ENCODE data around the gene ZNF518A. TPM values are rescaled to one million over a fixed set of nuclear protein-coding genes. Genes with fewer than 3 reads are reported as not detected.

Gene ZNF518A
- total RNA-seq, 1 experiment from 2014 or later = 36.7 TPM

DNA sequence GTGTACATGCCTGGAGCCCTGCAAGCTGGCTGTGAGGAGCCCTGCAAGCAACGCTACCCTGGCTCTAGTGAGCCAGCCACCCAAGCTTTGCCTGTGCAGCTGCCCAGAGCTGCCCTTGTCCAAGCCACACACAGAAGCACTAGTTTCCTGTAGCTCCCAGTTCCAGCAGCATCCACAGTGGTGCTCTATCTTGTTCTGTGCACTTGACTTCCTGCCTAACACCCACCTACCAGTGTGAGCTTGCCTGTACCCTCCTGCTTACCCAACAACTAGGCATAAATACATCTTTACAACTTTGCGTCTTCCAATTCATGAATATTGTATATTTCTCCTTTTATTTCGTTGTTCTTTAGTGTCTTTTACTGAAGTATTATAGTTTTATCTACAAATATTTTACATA is 32.2 kb upstream of the ZNF518A start:
- Histone ChIP-seq H3K36me3 (ENCODE audit: control insufficient read depth in 1 of 2, insufficient read depth in 2 of 2, low read length in 2 of 2) (no peaks in the 10 kb centered on the region), H3K4me3 (replicated peaks in 1 of 2; ENCODE audit: low read depth in 1 of 2, low read length in 2 of 2) (no peak overlapping the region), H3K9me3 (ENCODE audit: control insufficient read depth in 1 of 2, insufficient read depth in 1 of 2, low read depth in 1 of 2, low read length in 2 of 2) (no peaks in the 10 kb centered on the region), H3K4me2 (ENCODE audit: low read length) (no peak overlapping the region), H3K79me2 (ENCODE audit: insufficient read depth, low read length) (no peaks in the 10 kb centered on the region), H3K9ac (ENCODE audit: low read length) (no peak overlapping the region), H3K9me2 (ENCODE audit: insufficient read depth) (no peaks in the 10 kb centered on the region), H4K20me1 (ENCODE audit: insufficient read depth) (no peaks in the 10 kb centered on the region), H3K27ac (ENCODE audit: low read depth, low read length) (no peak overlapping the region), H3K27me3 (ENCODE audit: insufficient read depth, low read length) (no peaks in the 10 kb centered on the region), H2AFZ (ENCODE audit: low read depth, low read length, poor library complexity, severe bottlenecking) (no peak overlapping the region), H3K4me1 (ENCODE audit: control insufficient read depth in 1 of 2, insufficient read depth in 2 of 2, low read length in 2 of 2) (no peaks in the 10 kb centered on the region)
- ATAC-seq = no peak
- TF ChIP-seq, protein P1, sequence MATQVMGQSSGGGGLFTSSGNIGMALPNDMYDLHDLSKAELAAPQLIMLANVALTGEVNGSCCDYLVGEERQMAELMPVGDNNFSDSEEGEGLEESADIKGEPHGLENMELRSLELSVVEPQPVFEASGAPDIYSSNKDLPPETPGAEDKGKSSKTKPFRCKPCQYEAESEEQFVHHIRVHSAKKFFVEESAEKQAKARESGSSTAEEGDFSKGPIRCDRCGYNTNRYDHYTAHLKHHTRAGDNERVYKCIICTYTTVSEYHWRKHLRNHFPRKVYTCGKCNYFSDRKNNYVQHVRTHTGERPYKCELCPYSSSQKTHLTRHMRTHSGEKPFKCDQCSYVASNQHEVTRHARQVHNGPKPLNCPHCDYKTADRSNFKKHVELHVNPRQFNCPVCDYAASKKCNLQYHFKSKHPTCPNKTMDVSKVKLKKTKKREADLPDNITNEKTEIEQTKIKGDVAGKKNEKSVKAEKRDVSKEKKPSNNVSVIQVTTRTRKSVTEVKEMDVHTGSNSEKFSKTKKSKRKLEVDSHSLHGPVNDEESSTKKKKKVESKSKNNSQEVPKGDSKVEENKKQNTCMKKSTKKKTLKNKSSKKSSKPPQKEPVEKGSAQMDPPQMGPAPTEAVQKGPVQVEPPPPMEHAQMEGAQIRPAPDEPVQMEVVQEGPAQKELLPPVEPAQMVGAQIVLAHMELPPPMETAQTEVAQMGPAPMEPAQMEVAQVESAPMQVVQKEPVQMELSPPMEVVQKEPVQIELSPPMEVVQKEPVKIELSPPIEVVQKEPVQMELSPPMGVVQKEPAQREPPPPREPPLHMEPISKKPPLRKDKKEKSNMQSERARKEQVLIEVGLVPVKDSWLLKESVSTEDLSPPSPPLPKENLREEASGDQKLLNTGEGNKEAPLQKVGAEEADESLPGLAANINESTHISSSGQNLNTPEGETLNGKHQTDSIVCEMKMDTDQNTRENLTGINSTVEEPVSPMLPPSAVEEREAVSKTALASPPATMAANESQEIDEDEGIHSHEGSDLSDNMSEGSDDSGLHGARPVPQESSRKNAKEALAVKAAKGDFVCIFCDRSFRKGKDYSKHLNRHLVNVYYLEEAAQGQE (IDR thresholded peaks at IDR 0.05; ENCODE audit: low read depth) = no peak
- TF ChIP-seq, protein P2, sequence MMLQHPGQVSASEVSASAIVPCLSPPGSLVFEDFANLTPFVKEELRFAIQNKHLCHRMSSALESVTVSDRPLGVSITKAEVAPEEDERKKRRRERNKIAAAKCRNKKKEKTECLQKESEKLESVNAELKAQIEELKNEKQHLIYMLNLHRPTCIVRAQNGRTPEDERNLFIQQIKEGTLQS (IDR thresholded peaks at IDR 0.05) = no peak
- TF ChIP-seq CEBPB (IDR thresholded peaks at IDR 0.05; ENCODE audit: low read depth) (no peak), SRF (IDR thresholded peaks at IDR 0.05; ENCODE audit: low read depth) (no peak)
- ChIA-PET POLR2A (interaction anchor here (1.0 kb wide), 1 partner anchor 20 kb away, joined by 3 read pairs; no protein-coding TSS in a partner anchor), CTCF (interaction anchor here (0.5 kb wide), 1 partner anchor 83 kb away, joined by 3 read pairs; no protein-coding TSS in a partner anchor), RAD21 (ENCODE audit: low non-redundant PET in 1 of 2, low total read pairs in 2 of 2, uncharacterized antibody in 2 of 2, unreplicated experiment in 2 of 2) (no interaction called here)
- no peak for DNase-seq (ENCODE audit: low read depth, low spot score)
- no TSS peak for BruUV-seq (replicated peaks)
- intact Hi-C loops (cut with micrococcal nuclease) = no loop called here

DNA sequence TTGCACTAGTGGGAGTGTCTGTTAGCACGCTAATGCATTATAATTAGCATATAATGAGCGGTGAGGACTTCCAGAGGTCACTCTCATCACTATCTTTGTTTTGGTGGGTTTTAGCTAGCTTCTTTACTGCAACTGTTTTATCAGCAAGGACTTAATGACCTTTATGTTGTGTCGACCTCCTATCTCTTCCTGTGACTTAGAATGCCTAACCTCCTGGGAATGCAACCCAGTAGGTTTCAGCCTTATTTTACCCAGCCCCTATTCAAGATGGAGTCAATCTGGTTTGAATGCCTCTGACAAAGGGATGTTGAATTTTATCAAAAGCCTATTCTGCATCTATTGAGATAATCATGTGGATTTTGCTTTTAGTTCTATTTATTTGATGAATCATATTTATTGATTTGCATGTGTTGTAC is 22.5 kb upstream of the ZNF518A start:
- intact Hi-C loops (cut with micrococcal nuclease) = no loop called here
- H3K9me2 ChIP-seq (ENCODE audit: insufficient read depth) = no peaks in the 10 kb centered on the region
- TF ChIP-seq SRF (IDR thresholded peaks at IDR 0.05; ENCODE audit: low read depth) = no peak
- no peak for TF ChIP-seq EZH2 (IDR thresholded peaks at IDR 0.05)
- TF ChIP-seq EGR1 (IDR thresholded peaks at IDR 0.05; ENCODE audit: low read depth) = no peak
- no peak for TF ChIP-seq CEBPB (IDR thresholded peaks at IDR 0.05; ENCODE audit: low read depth)
- TF ChIP-seq, protein P3, sequence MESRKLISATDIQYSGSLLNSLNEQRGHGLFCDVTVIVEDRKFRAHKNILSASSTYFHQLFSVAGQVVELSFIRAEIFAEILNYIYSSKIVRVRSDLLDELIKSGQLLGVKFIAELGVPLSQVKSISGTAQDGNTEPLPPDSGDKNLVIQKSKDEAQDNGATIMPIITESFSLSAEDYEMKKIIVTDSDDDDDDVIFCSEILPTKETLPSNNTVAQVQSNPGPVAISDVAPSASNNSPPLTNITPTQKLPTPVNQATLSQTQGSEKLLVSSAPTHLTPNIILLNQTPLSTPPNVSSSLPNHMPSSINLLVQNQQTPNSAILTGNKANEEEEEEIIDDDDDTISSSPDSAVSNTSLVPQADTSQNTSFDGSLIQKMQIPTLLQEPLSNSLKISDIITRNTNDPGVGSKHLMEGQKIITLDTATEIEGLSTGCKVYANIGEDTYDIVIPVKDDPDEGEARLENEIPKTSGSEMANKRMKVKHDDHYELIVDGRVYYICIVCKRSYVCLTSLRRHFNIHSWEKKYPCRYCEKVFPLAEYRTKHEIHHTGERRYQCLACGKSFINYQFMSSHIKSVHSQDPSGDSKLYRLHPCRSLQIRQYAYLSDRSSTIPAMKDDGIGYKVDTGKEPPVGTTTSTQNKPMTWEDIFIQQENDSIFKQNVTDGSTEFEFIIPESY (IDR thresholded peaks at IDR 0.05; ENCODE audit: extremely low read depth, insufficient replicate concordance, low read length) = no peak
- TF ChIP-seq, protein P4, sequence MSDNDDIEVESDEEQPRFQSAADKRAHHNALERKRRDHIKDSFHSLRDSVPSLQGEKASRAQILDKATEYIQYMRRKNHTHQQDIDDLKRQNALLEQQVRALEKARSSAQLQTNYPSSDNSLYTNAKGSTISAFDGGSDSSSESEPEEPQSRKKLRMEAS (IDR thresholded peaks at IDR 0.05) = no peak
- TF ChIP-seq ZFX (IDR thresholded peaks at IDR 0.05) = no peak
- no peak for TF ChIP-seq POLR2A (IDR thresholded peaks at IDR 0.05; ENCODE audit: borderline replicate concordance, extremely low read depth, insufficient read depth, insufficient read length)
- TF ChIP-seq SIN3A (IDR thresholded peaks at IDR 0.05; ENCODE audit: low read depth) = no peak
- no peak for TF ChIP-seq TCF7L2 (IDR thresholded peaks at IDR 0.05; ENCODE audit: borderline replicate concordance, extremely low read depth, insufficient read depth, insufficient read length)

More for the DNA sequence above, 22.5 kb upstream of the ZNF518A start:
- CTCF ChIA-PET = no interaction called here
- no TSS peak for BruUV-seq (replicated peaks)
- Histone ChIP-seq H3K4me1 (ENCODE audit: control insufficient read depth in 1 of 2, insufficient read depth in 2 of 2, low read length in 2 of 2) (no peaks in the 10 kb centered on the region), H3K9me3 (ENCODE audit: control insufficient read depth in 1 of 2, insufficient read depth in 1 of 2, low read depth in 1 of 2, low read length in 2 of 2) (no peaks in the 10 kb centered on the region), H4K20me1 (ENCODE audit: insufficient read depth) (no peaks in the 10 kb centered on the region), H2AFZ (ENCODE audit: low read depth, low read length, poor library complexity, severe bottlenecking) (no peak overlapping the region), H3K9ac (ENCODE audit: low read length) (no peak overlapping the region), H3K27me3 (ENCODE audit: insufficient read depth, low read length) (0 out of 2 replicates have a peak, but pooled peaks cover 4% of the 10 kb centered on the region), H3K27ac (ENCODE audit: low read depth, low read length) (no peak overlapping the region), H3K79me2 (ENCODE audit: insufficient read depth, low read length) (no peaks in the 10 kb centered on the region), H3K4me2 (ENCODE audit: low read length) (no peak overlapping the region), H3K4me3 (replicated peaks in 1 of 2; ENCODE audit: low read depth in 1 of 2, low read length in 2 of 2) (no peak overlapping the region), H3K36me3 (ENCODE audit: control insufficient read depth in 1 of 2, insufficient read depth in 2 of 2, low read length in 2 of 2) (no peaks in the 10 kb centered on the region)
- ATAC-seq (no peak), DNase-seq (ENCODE audit: low read depth, low spot score) (no peak)
- RAD21 ChIA-PET (ENCODE audit: low non-redundant PET in 1 of 2, low total read pairs in 2 of 2, uncharacterized antibody in 2 of 2, unreplicated experiment in 2 of 2) = no interaction called here
- POLR2A ChIA-PET = no interaction called here

Measured in HCT116 (cell line).